Heart right ventricle (tissue), 16 donors: ENCODE data around the gene SECISBP2. TPM values are rescaled to one million over a fixed set of nuclear protein-coding genes. Genes with fewer than 3 reads are reported as not detected.
"Not testable (repeated sequence)": the region's sequence is repeated elsewhere in the genome, so short reads cannot be mapped to it uniquely, and the experiment has no call there.

Experiments used
- ATAC-seq, 8 donors: fragments of 200-7000 bp; cut with Tn5 transposase; one replicate each; pipeline ENCODE4 v1.9.1; 2020; ENCODE audit warnings: mild to moderate bottlenecking in 8 of 8, moderate library complexity in 8 of 8, moderate number of reproducible peaks in 1 of 8
- DNase-seq, 2 donors: peaks; one replicate each; pipeline ENCODE4 v3.0.0-alpha.2; 2020
- H3K27ac ChIP-seq, 10 donors: fragments of 200-600 bp; sonication (generic) in 2 of 10; one replicate each; pipeline versions ENCODE4 v1.5.0 to v1.8.0; 2020 to 2022; ENCODE audit warnings: mild to moderate bottlenecking in 3 of 10
- H3K27me3 ChIP-seq, 7 donors: fragments of 200-600 bp; one replicate each; pipeline ENCODE4 v1.8.0; 2021 to 2022; ENCODE audit warnings: mild to moderate bottlenecking in 2 of 7
- H3K36me3 ChIP-seq, 9 donors: fragments of 200-600 bp; sonication (generic) in 1 of 9; one replicate each; pipeline versions ENCODE4 v1.5.0 to v1.8.0; 2020 to 2022; ENCODE audit warnings: mild to moderate bottlenecking in 2 of 9
- H3K4me1 ChIP-seq, 9 donors: fragments of 200-600 bp; sonication (generic) in 1 of 9; one replicate each; pipeline versions ENCODE4 v1.5.0 to v1.8.0; 2020 to 2022; ENCODE audit warnings: mild to moderate bottlenecking in 4 of 9
- H3K4me3 ChIP-seq, 10 donors: fragments of 200-600 bp; sonication (generic) in 2 of 10; one replicate each; pipeline versions ENCODE4 v1.5.0 to v1.8.0; 2020 to 2022; ENCODE audit warnings: mild to moderate bottlenecking in 7 of 10, moderate library complexity in 2 of 10
- H3K9me3 ChIP-seq, 11 donors: fragments of 200-600 bp in 10 of 11; sonication (generic) in 2 of 11; one replicate each; pipeline versions ENCODE4 v1.5.0 to v1.8.0; 2013 to 2022; ENCODE audit warnings: mild to moderate bottlenecking in 2 of 11, control low read depth in 1 of 11, moderate library complexity in 1 of 11
- CTCF ChIP-seq, 9 donors: fragments of 200-600 bp; sonication (generic) in 2 of 9; IDR thresholded peaks; one replicate each; pipeline versions ENCODE4 v1.5.0 to v1.8.0; 2021 to 2022; ENCODE audit warnings: antibody characterized with exemption in 9 of 9, mild to moderate bottlenecking in 5 of 9, moderate library complexity in 1 of 9
- WGBS, 2 donors: extraction: QIAGEN DNeasy Blood & Tissue Kit; methylation state at CpG; one replicate each; pipeline ENCODE4 v1.1.7; 2013; ENCODE audit warnings: inconsistent platforms in 1 of 2; 5-methylcytosine and 5-hydroxymethylcytosine counted together
- intact Hi-C, 10 donors: fragments of 100-400 bp; cut with DNase I; formaldehyde crosslinking; loops; one replicate each; pipeline versions ENCODE4 v1.11.1 to v1.14.2; 2022
- polyA plus RNA-seq, 2 donors: library from polyadenylated mRNA; stranded (reverse); fragments of 200-250 nt; gene quantifications; one replicate each; pipeline ENCODE4 v1.2.3, GENCODE V29; 2013
- total RNA-seq, 10 donors: library from RNA; stranded (reverse); fragmentation: NEBNext Ultra II Directional in 3 of 10; extraction: Animal tissue kit (Norgen Biotek cat#: 25700) in 3 of 10; gene quantifications; one replicate each; pipeline versions ENCODE4 v1.2.1 to v1.2.4, GENCODE V29; 2021 to 2023
- donor health status: Arrhythmogenic right ventricular cardiomyopathy.
- donor health status: ischemic (EF 13 %, LVEDD 7.1; RV severe dilation, severe dysfunction).
- donor health status: healthy with polysubstance abuse.
- donor health status: DM: no; HTN: yes; CAD: no.
- donor health status: DM: no; HTN: no; CAD: no.
- donor health status: ischemic (EF 25% LVEDD 6.9; RV normal size, moderate dysfunction).
- donor health status: ischemic (EF 25% LVEDD 5.7; RV mildly dilated, moderate dysfunction).
- donor health status: healthy.
- donor health status: DM: yes; HTN: yes; CAD: no.
- donor health status: Ischemic cardiomyopathy.
- donor health status: ischemic (EF 35%, LVEDD 5.7; RV mildly dilated, moderate dysfunction).
- donor health status: nonischemic (EF 11% LVEDD 7.7; RV severe dilation, severe dysfunction).
- donor health status: DM: yes; HTN: yes; CAD: no.
- donor health status: PGD.
- donor health status: ischemic (EF 29% LVEDD 5.4; RV normal size, mild dysfunction).
- donor health status: nonischemic (EF 23%, LVEDD 6.1; RV moderate dilation, normal function).

SECISBP2 gene
- total and polyA plus RNA-seq, 12 donors, result 13.9 to 20.1 (median 17.0) TPM

- H3K27me3 ChIP-seq, result no peaks in the 10 kb centered on the region
- no peak for ATAC-seq
- no peak overlapping the region for H3K27ac ChIP-seq
- 98% methylated on average over 2 of the region's 2 CpGs for WGBS, 2 donors
- no peak for TF ChIP-seq CTCF (IDR thresholded peaks at IDR 0.05)
- H3K4me1 ChIP-seq, result no peaks in the 10 kb centered on the region
- H3K9me3 ChIP-seq, result no peaks in the 10 kb centered on the region
- intact Hi-C loops, result no loop called here
- H3K4me3 ChIP-seq, result no peak overlapping the region
- peaks cover 0 to 100% (median 64%) of the 10 kb centered on the region in 9 donors for H3K36me3 ChIP-seq
- no peak for DNase-seq
Measured at GRCh38 chr9:89339807-89340206, 21.5 kb downstream of the SECISBP2 start.

- WGBS, 2 donors, result 97% methylated on average over 3 of the region's 3 CpGs
- H3K27me3 ChIP-seq, result no peaks in the 10 kb centered on the region
- no peaks in the 10 kb centered on the region for H3K9me3 ChIP-seq
- ATAC-seq, result no peak
- no peak for TF ChIP-seq CTCF (IDR thresholded peaks at IDR 0.05)
- H3K4me3 ChIP-seq, result no peak overlapping the region
- no peak overlapping the region for H3K27ac ChIP-seq
- H3K4me1 ChIP-seq, result no peaks in the 10 kb centered on the region
- no peak for DNase-seq
- intact Hi-C loops, result no loop called here
- H3K36me3 ChIP-seq, result peaks cover 0 to 100% (median 63%) of the 10 kb centered on the region in 9 donors
Measured at GRCh38 chr9:89340332-89340731, 22.0 kb downstream of the SECISBP2 start.

- Histone ChIP-seq H3K27me3 (no peaks in the 10 kb centered on the region), H3K9me3 (no peaks in the 10 kb centered on the region), H3K36me3 (peaks cover 0 to 100% (median 74%) of the 10 kb centered on the region in 9 donors), H3K27ac (no peak overlapping the region), H3K4me3 (no peak overlapping the region), H3K4me1 (no peaks in the 10 kb centered on the region)
- DNase-seq, result no peak
- WGBS, 2 donors, result 96 to 100% methylated on average over 6 of the region's 6 CpGs
- TF ChIP-seq CTCF (IDR thresholded peaks at IDR 0.05), result no peak
- ATAC-seq, result no peak
- intact Hi-C loops, result no loop called here
Measured at GRCh38 chr9:89342213-89342612, 23.9 kb downstream of the SECISBP2 start.

GRCh38 chr9:89342948-89343347 lies 24.6 kb downstream of the SECISBP2 start:
- no peak overlapping the region for H3K27ac ChIP-seq
- H3K4me3 ChIP-seq, result no peak overlapping the region
- no peaks in the 10 kb centered on the region for H3K4me1 ChIP-seq
- intact Hi-C loops, result no loop called here
- peaks cover 0 to 100% (median 79%) of the 10 kb centered on the region in 9 donors for H3K36me3 ChIP-seq
- no peak for ATAC-seq
- no peak for DNase-seq
- H3K9me3 ChIP-seq, result no peaks in the 10 kb centered on the region
- 97 to 100% methylated on average over 1 of the region's 1 CpG for WGBS, 2 donors
- no peak for TF ChIP-seq CTCF (IDR thresholded peaks at IDR 0.05)
- H3K27me3 ChIP-seq, result no peaks in the 10 kb centered on the region

GRCh38 chr9:89343812-89344211 lies 25.5 kb downstream of the SECISBP2 start:
- 96 to 98% methylated on average over 7 of the region's 7 CpGs for WGBS, 2 donors
- H3K27me3 ChIP-seq, H3K27ac ChIP-seq, intact Hi-C loops, H3K9me3 ChIP-seq, ATAC-seq, H3K4me3 ChIP-seq, DNase-seq, H3K4me1 ChIP-seq: not testable (repeated sequence)
- peaks cover 0 to 100% (median 79%) of the 10 kb centered on the region in 9 donors for H3K36me3 ChIP-seq
